GM18520 (cell line): ENCODE data around the gene AGPAT3.
"Not testable (repeated sequence)": the region's sequence is repeated elsewhere in the genome, so short reads cannot be mapped to it uniquely, and the experiment has no call there.

Source experiments
- ATAC-seq: cut with Tn5 transposase; IDR thresholded peaks from one replicate; pipeline ENCODE4 v1.9.1; 2021; ENCODE audit not compliant: unreplicated experiment

The AGPAT3 gene

DNA sequence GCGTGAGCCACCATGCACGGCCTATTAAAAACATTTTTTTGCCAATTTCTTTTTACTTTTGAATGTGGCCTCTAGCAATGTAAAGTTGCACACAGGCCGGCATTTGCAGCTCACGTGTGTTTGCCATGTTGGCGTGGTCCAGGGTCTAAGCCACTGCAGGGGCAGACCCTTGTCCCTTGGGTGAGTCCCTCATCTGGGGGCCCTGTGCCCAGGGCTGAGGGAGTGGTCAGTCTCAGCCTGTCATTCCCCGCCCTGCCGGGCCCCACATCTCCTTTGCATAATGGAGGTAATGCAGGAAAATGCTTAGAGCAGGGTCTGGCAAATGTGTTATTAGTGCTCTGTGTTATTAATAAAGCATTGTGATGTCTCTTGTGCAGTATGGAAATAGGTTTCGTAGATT lies 16.9 kb downstream of the AGPAT3 start:
- ATAC-seq: no peak

DNA sequence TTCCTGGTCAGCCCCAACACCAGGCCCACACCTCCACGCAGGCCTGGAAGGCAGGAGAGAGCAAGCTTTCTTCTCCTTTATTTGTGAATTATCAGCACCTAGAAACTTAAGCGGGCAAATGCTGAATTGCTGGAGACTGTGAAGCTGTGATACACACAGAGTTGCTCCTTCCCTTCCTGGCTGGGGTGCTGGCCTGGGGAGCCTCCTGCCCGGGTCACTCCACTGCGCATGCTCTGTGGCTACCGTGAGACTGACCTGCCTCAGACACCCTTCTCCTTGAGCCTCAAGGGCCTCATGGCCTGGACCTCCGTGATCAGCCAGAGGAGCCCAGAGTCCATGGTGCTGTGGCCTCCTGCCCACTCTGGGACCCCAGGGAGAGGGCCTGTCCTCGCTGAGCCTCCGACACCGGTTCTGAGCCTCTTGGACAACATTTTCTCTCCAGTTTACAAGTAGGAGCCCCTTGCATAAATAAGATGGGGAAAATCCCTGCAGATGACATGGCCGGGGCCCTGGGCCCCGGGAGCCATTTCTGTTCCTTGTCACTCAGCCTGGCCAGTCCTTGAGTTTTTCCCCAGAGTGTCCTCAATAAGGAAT lies 18.0 kb downstream of the AGPAT3 start:
- ATAC-seq: no peak

DNA sequence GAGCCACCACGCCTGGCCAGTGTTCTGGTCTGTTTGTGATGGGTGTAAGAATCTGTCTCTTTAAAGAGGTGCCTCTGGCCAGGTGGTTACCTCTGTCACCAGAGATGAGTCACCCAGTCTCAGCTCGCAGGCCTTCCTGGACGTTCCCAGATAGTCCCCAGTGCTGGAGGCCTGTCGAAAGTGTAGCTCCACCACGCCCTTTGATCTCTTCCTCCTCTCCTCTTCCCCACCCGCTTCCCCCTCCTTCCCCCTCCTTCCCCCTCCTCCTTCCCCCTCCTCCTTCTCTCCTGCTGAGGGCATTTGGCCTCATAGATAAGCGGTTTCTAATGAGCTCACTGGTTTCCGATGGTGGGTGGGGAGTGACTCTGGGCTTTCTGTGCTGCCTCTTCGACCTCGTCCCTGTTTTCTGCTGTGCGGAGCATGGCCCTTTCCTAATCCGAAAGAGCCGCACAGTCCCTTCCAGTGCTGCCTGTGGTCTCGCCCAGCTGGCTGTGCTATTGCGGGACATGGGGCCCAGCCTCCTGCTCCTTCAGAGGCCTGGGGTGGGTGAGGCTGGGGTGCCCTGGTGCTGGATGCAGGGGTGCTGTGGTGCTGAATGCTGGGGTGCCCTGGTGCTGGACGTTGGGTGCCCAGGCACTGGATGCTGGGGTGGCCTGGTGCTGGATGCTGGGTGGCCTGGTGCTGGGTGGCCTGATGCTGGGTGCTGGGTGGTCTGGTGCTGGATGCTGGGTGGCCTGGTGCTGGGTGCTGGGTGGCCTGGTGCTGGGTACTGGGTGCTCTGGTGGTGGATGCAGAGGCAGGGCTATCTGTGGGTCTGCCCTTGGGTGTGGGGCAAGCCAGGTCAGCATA lies 19.2 kb downstream of the AGPAT3 start:
- ATAC-seq: no peak

DNA sequence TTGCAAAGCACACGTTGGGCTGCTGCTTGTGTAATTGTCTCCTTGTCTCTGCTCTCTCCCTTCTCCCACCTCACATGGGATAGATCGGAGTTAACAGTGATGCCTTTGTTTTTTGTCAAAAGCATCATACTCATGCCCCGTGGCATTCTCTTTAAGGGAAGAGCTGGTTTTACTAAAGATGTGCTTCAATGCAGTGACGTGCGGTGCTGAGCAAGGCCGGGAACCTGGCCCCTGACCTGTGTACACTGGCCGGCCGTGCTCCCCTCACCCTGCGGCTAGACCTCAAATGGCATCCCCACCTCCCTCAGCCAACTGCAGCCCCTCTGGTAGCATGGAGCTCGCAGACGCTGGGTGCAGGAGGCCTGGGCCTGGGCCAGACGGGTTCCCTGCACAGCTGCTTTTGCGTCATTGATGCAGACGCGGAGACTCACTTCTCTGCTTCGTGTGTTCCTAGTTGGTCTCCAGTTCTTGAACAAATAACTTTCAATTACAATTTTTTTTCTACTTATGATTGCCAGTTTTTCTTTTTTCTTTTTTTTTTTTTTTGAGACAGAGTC lies 19.9 kb downstream of the AGPAT3 start:
- ATAC-seq: no peak

DNA sequence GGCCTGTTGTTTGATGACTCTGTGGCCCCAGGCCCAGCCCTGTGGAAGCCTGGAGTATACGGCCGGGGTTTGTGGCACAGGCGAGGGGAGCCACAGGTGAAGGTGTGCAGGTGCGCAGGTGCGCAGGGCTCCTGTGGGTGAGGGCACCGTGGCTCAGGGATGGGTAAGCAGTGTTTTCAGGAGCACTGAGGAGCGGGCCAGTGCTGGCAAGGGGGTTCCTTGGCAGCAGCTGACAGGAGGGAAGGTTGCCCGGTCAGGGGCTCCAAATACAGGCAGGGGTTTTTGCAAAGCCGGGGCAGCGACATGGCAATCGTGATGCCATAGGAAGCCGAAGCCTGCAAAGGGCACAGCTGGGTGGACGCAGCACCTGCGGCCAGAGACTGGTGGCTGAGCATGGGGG lies 20.7 kb downstream of the AGPAT3 start:
- ATAC-seq: no peak

DNA sequence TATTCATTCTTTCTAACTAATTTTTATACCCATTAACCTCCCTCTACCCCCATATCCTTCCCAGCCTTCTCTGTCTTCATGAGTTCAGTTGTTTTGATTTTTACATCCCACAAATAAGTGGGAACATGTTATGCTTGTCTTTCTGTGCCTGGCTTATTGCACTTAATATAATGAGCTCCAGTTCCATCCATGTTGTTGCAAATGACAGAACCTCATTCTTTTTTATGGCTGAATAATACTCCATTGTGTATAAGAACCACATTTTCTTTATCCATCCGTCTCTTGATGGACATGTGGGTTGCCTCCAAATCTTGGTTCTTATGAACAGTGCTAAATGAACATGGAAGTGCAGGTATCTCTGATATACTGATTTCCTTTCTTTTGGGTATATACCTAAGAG lies 21.5 kb downstream of the AGPAT3 start:
- ATAC-seq: no peak

DNA sequence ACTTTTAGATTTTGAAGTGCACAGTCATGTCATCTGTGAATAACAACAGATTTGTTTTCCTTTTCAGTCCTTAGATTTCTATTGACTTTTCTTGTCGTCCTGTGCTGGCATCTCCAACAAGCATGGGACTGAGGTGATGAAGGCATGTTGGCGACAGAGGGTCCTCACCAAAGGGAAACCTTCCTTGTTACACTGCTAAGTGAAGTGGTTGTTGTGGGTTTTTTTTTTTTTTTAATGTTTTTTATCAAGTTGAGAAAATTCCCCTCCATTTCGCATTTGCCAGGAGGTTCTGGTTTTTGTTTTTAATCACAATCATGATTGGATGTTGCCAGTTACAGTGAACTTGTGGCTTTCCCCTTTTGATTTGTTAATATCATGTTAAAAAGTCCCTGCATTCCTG lies 24.0 kb downstream of the AGPAT3 start:
- ATAC-seq: no peak

DNA sequence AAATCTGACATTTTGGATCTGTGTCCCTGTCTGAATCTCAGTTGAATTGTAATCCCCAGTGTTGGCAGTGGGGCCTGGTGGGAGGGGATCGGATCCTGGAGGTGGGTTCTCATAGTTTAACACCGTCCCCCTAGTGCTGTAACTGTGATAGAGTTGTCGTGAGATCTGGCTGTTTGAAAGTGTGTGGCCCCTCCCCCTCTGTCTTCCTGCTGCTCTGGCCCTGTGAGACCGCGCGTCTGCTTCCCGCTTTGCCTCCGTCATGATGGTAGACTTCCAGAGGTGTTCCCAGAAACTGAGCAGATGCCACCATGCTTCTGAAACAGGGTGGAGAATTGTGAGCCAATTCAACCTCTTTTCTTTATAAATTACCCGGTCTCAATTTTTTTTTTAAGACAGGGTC lies 25.0 kb downstream of the AGPAT3 start:
- no peak for ATAC-seq

DNA sequence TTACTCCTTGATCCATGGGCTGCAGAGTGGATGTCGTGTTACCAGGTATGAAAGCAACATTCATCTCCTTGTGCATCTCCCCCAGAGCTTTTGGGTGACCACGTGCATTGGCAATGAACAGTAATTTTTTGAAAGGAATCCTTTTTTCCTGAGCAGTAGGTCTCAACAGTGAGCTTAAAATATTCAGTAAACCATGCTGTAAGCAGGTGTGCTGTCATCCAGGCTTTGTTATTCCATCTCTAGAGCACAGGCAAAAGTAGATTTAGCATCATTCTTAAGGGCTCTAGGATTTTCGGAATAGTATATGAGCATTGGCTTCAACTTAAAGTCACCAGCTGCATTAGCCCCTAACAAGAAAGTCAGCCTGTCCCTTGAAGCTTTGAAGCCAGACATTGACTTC lies 27.3 kb downstream of the AGPAT3 start:
- ATAC-seq: no peak

DNA sequence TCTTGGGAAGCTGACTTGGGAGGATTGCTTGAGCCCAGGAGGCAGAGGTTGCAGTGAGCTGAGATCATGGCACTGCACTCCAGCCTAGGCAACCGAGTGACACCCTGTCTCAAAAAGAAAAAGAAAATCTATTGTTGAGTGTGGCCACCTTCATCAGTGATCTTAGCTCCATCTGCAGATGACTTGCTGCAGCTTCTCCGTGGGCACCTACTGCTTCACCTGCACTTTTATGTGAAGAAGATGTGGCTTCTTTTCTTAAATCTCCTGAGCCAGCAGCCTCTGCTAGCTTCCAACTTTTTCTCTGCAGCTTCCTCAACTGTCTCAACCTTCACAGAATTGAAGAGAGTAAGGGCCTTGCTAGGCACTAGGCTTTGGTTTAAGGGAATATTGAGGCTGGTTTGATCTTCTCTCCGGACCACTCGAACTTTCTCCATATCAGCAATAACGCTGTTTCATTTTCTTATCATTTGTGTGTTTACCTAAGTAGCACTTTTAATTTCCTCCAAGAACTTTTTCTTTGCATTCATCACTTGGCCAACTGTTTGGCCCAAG lies 28.0 kb downstream of the AGPAT3 start:
- no peak for ATAC-seq

DNA sequence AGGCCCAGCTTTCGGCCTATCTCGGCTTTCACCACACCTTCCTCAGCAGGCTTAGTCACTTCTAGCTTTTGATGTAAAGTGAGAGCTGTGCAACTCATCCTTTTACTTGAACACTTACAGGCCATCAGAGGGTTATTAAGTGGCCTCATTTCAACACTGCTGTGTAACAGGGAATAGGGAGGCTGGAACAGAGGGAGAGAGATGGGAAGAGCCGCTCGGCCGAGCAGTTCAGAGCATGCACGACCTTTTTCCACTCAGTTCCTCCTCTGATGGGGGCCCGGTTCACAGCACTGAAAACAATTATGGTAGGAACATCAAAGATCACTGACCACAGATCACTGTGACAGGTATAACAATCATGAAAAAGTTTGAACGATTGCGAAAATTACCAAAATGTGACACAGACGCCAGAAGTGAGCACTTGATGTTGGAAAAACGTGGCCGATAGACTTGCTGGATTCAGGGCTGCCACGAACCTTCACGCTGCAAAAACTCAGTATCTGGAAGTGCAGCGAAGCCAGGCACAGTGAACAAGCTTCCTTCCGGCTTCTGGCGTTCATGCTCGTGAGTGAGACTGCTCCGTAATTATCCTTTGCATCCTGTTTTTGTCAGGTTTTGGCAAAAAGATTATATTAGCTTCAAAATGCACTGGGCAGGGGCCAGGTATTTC lies 28.6 kb downstream of the AGPAT3 start:
- no peak for ATAC-seq

DNA sequence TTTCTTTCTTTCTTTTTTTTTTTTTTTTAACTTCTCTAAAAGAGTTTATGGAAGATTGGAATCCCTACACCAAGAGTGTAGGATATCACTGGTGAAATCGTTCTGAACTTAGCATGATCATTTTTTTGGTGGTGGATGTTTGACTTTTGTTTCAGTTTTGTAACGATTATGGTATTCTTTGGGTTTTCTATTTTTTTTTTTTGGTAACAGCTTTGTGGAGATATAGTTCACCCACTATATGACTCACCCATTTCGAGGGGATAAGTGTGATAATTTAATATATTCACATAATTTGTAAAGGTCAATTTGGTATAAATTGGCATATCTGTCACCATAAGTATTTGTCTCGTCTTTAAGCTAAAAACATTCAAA lies 29.2 kb downstream of the AGPAT3 start:
- no peak for ATAC-seq

DNA sequence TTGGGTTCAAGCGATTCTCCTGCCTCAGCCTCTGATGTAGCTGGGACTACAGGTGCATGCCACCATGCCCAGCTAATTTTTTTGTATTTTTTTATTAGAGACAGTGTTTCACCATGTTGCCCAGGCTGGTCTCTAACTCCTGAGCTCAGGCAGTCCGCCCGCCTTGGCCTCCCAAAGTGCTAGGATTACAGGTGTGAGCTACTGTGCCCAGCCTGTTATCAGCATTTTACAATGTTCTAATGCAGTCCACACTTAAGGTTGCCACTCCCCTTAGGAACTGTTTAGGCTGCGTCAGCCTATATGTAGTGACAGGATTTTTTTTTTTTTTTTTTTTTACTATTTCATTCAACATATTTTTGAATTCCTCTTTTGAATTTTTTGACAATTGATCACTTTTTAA lies 30.2 kb downstream of the AGPAT3 start:
- no peak for ATAC-seq

DNA sequence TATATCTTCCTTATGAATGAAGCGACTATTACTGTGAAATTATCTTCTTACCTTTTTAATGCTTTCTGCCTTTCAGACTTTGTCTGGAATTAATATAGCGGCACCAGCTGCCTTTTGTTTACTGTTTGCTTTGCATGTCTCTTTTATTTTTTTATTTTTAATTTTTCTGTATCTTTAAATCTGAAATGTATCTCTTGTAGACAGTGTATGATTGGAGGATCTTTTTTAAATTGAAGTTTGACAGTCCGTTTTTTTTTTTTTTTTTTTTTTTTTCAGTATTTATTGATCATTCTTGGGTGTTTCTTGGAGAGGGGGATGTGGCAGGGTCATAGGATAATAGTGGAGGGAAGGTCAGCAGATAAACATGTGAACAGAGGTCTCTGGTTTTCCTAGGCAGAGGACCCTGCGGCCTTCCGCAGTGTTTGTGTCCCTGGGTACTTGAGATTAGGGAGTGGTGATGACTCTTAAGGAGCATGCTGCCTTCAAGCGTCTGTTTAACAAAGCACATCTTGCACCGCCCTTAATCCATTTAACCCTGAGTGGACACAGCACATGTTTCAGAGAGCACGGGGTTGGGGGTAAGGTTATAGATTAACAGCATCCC lies 31.8 kb downstream of the AGPAT3 start:
- not testable (repeated sequence) for ATAC-seq

DNA sequence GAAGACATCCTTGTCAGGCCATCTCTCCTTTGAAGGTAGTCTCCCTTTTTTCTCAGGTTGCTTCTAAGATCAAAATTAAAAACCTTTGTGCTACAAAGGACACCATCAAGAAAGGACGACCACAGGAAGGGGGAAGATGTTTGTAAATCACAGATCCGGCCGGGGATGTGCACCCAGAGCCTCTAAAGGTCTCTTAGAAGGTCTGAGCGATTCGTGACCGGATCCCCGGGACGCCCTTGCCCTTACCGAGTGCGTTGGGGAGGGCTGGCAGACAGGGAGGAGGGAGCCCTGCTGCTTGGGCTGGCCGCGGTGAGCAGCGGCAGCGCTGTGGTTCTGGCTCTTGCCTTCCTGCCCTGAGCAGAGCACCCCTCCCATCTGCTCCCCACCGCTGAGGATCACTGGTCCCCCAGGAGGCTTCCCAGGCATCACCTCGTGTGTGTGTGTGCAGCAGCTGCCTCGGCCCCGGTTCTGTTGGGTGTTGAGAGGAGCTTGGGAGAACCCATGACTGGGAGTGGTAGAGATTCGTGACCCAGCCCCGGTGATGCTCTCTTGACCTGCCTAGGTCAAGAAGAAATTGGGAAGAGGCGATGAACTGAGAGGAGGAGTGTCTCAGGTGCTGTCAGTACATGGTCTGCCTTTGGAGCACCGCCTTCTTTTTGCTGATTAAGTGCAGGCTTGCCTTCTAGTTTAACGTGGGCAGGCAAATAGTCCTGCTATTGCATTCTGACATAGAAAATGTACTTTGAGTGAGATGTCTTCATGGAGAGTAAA lies 34.5 kb downstream of the AGPAT3 start:
- no peak for ATAC-seq

DNA sequence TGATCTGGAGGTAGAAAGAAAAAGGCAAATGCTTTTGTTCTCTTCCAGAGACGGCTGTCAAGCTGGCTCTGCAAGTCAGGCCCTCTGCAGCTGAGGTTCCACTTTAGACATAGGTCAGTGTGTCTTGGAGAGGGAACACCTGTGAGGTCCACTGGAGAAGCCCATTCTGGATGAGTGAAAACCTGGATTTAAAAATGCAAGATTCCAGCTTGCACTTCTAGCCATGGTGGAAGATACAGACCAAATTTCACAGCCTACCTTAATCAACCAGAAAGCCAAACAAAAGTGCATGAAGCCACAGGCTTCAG lies 35.0 kb downstream of the AGPAT3 start:
- no peak for ATAC-seq

DNA sequence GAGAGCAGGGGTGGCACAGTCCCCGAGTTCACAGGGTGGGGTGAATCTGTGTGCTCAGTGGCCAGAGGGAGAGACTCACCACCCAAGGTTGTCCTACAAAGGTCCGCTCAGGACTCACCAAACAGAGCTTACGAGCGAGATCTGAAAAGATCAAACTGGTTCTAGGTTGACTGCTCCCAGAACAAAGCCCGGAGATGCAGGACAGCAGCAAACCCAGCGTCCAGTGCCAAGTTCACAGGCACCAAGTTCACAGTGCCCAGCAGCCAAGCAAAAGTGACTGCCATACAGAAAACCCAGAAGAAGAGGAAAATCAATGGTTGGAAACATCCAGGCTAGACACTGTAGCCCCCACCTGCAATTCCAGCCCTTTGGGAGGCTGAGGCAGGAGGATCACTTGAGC lies 35.7 kb downstream of the AGPAT3 start:
- ATAC-seq: no peak

DNA sequence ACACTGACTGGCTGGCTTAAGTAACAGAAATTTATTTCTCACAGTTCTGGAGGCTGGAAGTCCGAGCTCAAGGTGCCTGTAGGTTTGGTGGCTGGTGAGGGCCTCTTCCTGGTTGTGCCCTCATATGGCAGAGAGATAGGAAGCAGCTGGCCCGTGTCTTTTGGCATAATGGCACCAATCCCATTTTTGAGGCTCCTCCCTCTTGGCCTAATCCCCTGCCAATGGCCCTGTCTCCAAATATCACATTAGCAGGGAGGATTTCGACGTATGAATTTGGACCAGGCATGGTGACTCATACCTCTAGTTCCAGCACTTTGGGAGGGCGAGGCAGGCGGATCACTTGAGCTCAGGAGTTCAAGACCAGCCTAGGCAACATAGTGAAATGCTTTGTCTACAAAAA lies 37.4 kb downstream of the AGPAT3 start:
- ATAC-seq: no peak

DNA sequence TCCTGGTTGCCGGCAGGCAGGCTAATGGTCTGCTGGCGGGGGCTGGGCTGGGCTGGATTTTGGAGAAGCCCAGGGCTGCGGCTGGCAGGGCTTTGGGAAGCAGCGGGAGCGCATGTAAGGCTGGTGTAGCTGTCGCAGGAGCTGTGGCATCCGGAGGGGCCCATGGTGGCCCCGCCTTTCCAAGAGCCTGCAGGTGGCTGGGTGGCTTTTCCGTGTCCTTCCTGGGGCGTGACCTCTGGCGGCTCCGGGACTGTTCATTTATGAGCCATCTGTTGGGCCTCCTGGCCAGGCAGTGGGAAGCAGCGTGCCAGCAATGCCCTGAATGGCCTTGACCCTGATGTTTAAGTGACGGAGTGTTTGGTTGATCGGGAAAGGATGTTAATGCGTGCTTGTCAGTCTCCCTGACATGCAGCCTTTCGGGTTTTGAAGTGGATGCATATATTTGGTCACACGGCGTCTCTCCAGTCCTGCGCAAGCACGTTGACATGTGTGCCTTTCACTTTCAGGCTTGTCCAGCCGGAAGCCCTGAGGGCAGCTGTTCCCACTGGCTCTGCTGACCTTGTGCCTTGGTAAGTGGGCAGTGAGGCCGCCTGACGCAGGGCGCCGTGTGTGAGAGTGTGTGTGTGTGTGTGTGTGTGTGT lies 38.5 kb downstream of the AGPAT3 start:
- no peak for ATAC-seq

DNA sequence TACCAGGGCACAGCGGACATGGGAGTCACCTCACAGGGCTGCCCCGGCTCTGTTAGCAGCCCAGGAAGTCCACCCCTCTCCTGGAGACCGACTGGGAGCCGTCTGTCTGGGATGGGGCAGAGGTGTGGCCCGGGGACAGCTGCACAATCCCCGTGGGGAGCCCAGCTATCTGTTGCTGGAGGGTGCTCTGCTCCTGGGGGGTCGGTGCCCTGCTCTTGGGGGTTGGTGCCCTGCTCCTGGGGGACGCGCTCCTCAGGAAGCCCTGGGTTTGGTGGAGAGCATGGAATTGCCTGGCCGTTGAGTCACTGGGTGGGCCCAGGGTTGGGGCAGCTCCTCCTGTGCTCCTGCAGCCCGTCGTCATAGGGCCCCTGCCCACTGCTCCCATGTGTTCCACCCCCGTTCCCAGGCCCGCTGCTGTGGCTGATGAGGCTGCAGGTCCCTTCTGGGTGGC lies 39.3 kb downstream of the AGPAT3 start:
- no peak for ATAC-seq
